ENCODE data around the gene LPCAT4. TPM values are rescaled to one million over a fixed set of nuclear protein-coding genes. Genes with fewer than 3 reads are reported as not detected.
"Not testable (repeated sequence)": the region's sequence is repeated elsewhere in the genome, so short reads cannot be mapped to it uniquely, and the experiment has no call there.

Gene LPCAT4
- total RNA-seq, 1 donor from 2014 or later, result 82.4 TPM

- intact Hi-C loops (cut with DNase I), result loop anchor here (1.0 kb wide), 1 partner anchor 24 kb away; the partner anchor contains the start of gene LPCAT4
- DNase-seq (peak; percentile 93), ATAC-seq (ENCODE audit: poor library complexity) (peak; percentile 97)
Measured at GRCh38 chr15:34342737-34343575, 24.0 kb downstream of the LPCAT4 start, which contains the start of the genes NOP10 and NUTM1. TSS of gene NOP10 (minus strand) at chr15:34343136. CDS start at chr15:34343073, 63 bp downstream. TSS of gene NUTM1 (plus strand) at chr15:34343315. CDS start at chr15:34343697, 382 bp downstream.

GRCh38 chr15:34342213-34342736, 24.7 kb downstream of the LPCAT4 start:
- ATAC-seq (ENCODE audit: poor library complexity); DNase-seq; intact Hi-C loops (cut with DNase I): not testable (repeated sequence)

GRCh38 chr15:34341381-34342212, 25.4 kb downstream of the LPCAT4 start:
- no peak for DNase-seq
- intact Hi-C loops (cut with DNase I), result no loop called here
- no peak for ATAC-seq (ENCODE audit: poor library complexity)

- DNase-seq (no peak), ATAC-seq (ENCODE audit: poor library complexity) (no peak)
- intact Hi-C loops (cut with DNase I), result no loop called here
Measured at GRCh38 chr15:34339946-34340345, 27.1 kb downstream of the LPCAT4 start.

GRCh38 chr15:34338347-34338746, 28.6 kb downstream of the LPCAT4 start:
- ATAC-seq (ENCODE audit: poor library complexity) (no peak), DNase-seq (no peak)
- intact Hi-C loops (cut with DNase I), result no loop called here

GRCh38 chr15:34337557-34338306, 29.3 kb downstream of the LPCAT4 start, which contains the start of gene SLC12A6:
TSS of gene SLC12A6 (minus strand) at chr15:34337781. CDS start at chr15:34336680, 1,101 bp downstream.
- DNase-seq (peak; percentile 94), ATAC-seq (ENCODE audit: poor library complexity) (peak; percentile 99)
- intact Hi-C loops (cut with DNase I), result no loop called here

- DNase-seq (peak; percentile 54), ATAC-seq (ENCODE audit: poor library complexity) (peak; percentile 42)
- intact Hi-C loops (cut with DNase I), result no loop called here
Measured at GRCh38 chr15:34336991-34337556, 29.9 kb downstream of the LPCAT4 start.

- intact Hi-C loops (cut with DNase I), result no loop called here
- ATAC-seq (ENCODE audit: poor library complexity), result no peak
- DNase-seq, result no peak
Measured at GRCh38 chr15:34336231-34336990, 30.6 kb downstream of the LPCAT4 start.

- DNase-seq, result no peak
- no peak for ATAC-seq (ENCODE audit: poor library complexity)
- intact Hi-C loops (cut with DNase I), result no loop called here
Measured at GRCh38 chr15:34335176-34336032, 31.6 kb downstream of the LPCAT4 start.

GRCh38 chr15:34334672-34335071, 32.3 kb downstream of the LPCAT4 start:
- no peak for DNase-seq

GRCh38 chr15:34332553-34333120, 34.4 kb downstream of the LPCAT4 start:
- intact Hi-C loops (cut with DNase I), result no loop called here
- no peak for ATAC-seq (ENCODE audit: poor library complexity)
- no peak for DNase-seq

More at GRCh38 chr15:34334672-34335071, 32.3 kb downstream of the LPCAT4 start:
- ATAC-seq (ENCODE audit: poor library complexity), result no peak
- intact Hi-C loops (cut with DNase I), result no loop called here

- intact Hi-C loops (cut with DNase I), result no loop called here
- DNase-seq (no peak), ATAC-seq (ENCODE audit: poor library complexity) (no peak)
Measured at GRCh38 chr15:34331809-34332208, 35.2 kb downstream of the LPCAT4 start.

GRCh38 chr15:34330279-34330678, 36.7 kb downstream of the LPCAT4 start:
- DNase-seq (no peak), ATAC-seq (ENCODE audit: poor library complexity) (no peak)
- intact Hi-C loops (cut with DNase I), result no loop called here

- no peak for ATAC-seq (ENCODE audit: poor library complexity)
- intact Hi-C loops (cut with DNase I), result no loop called here
- DNase-seq, result no peak
Measured at GRCh38 chr15:34329006-34329405, 38.0 kb downstream of the LPCAT4 start.

- DNase-seq (no peak), ATAC-seq (ENCODE audit: poor library complexity) (no peak)
- intact Hi-C loops (cut with DNase I), result no loop called here
Measured at GRCh38 chr15:34327906-34328305, 39.1 kb downstream of the LPCAT4 start.

- no peak for DNase-seq
- intact Hi-C loops (cut with DNase I), result no loop called here
- ATAC-seq (ENCODE audit: poor library complexity), result no peak
Measured at GRCh38 chr15:34325368-34325767, 41.6 kb downstream of the LPCAT4 start.

All from Right ventricle myocardium superior (tissue), 1 donor.